A549 (cell line): Measurements from ENCODE around the gene LSP1. TPM values are rescaled to one million over a fixed set of nuclear protein-coding genes. Genes with fewer than 3 reads are reported as not detected.

ENCODE experiments used
- ATAC-seq, 2 experiments: fragments of 200-7000 bp in 1 of 2; fragments of >200 bp in 1 of 2; cut with Nextera tagmentation in 1 of 2; cut with Tn5 transposase in 1 of 2; 3 replicates each; pipeline versions ENCODE4 v1.8.0 to v1.9.1; 2018 to 2020; ENCODE audit warnings: mild to moderate bottlenecking in 1 of 2, moderate library complexity in 1 of 2
- CTCF ChIA-PET: fragments of 300-600 bp; sonication (Branson Sonifier 250); formaldehyde crosslinking; extraction: SDS; loops from one replicate; lab custom pipeline; 2021; ENCODE audit warnings: antibody characterized with exemption, inconsistent platforms; lab: Yijun Ruan, JAX
- POLR2A ChIA-PET: fragments of 350-600 bp; formaldehyde crosslinking; extraction: SDS; loops from one replicate; lab custom pipeline; 2021; ENCODE audit warnings: antibody characterized with exemption, inconsistent platforms; lab: Yijun Ruan, JAX
- DNase-seq, 2 experiments: peaks; one replicate each; pipeline versions ENCODE4 v3.0.0 to v3.0.0-alpha.2; 2011 to 2016; ENCODE audit warnings: low read depth in 1 of 2, low spot score in 1 of 2
- FAIRE-seq: peaks from 2 replicates; lab custom pipeline; 2011; peaks lifted over from hg19 to GRCh38; lab: Jason Lieb, UNC
- H3K27ac ChIP-seq, 2 experiments: fragments of >200 bp; sonication (Bioruptor Twin); formaldehyde crosslinking; 3 replicates each; pipeline ENCODE4 v1.5.1; 2016 to 2017
- H3K4me1 ChIP-seq: fragments of >200 bp; sonication (Bioruptor Twin); formaldehyde crosslinking; 3 replicates; pipeline ENCODE4 v1.6.1; 2016
- H3K4me2 ChIP-seq: fragments of >200 bp; sonication (Bioruptor Twin); formaldehyde crosslinking; 3 replicates; pipeline ENCODE4 v1.6.1; 2016
- H3K4me3 ChIP-seq: fragments of >200 bp; sonication (Bioruptor Twin); formaldehyde crosslinking; 3 replicates; pipeline ENCODE4 v1.5.1; 2016
- H3K9me3 ChIP-seq: fragments of >200 bp; sonication (Bioruptor Twin); formaldehyde crosslinking; 3 replicates; pipeline ENCODE4 v1.6.1; 2016
- CHD4 ChIP-seq: fragments of 200-600 bp; sonication (generic); IDR thresholded peaks from 2 replicates; pipeline ENCODE4 v1.6.1; 2016; ENCODE audit warnings: antibody characterized with exemption, mild to moderate bottlenecking, borderline replicate concordance
- EHF ChIP-seq: fragments of 250-450 bp; sonication (Bioruptor Pico); IDR thresholded peaks from 2 replicates; pipeline ENCODE4 v1.5.0; 2020; ENCODE audit warnings: mild to moderate bottlenecking
- EHMT2 ChIP-seq: fragments of 200-600 bp; sonication (generic); IDR thresholded peaks from 2 replicates; pipeline ENCODE4 v1.6.1; 2016; ENCODE audit warnings: antibody characterized with exemption, low read depth, mild to moderate bottlenecking, moderate library complexity
- FOSB ChIP-seq: fragments of 250-450 bp; sonication (Bioruptor Pico); IDR thresholded peaks from 2 replicates; pipeline ENCODE4 v1.5.0; 2020; ENCODE audit warnings: mild to moderate bottlenecking, moderate library complexity
- GATA3 ChIP-seq: IDR thresholded peaks from 2 replicates; pipeline ENCODE4 v1.6.1; 2012; ENCODE audit warnings: borderline replicate concordance
- HOXA7 ChIP-seq: fragments of 250-450 bp; sonication (Bioruptor Pico); IDR thresholded peaks from 2 replicates; pipeline ENCODE4 v1.5.0; 2020; ENCODE audit warnings: mild to moderate bottlenecking, moderate library complexity
- KDM1A ChIP-seq: fragments of 200-600 bp; sonication (generic); IDR thresholded peaks from 2 replicates; pipeline ENCODE4 v1.6.1; 2016; ENCODE audit warnings: low read depth, mild to moderate bottlenecking
- MAZ ChIP-seq: fragments of 150-350 bp; IDR thresholded peaks from 2 replicates; pipeline ENCODE4 v1.6.1; 2014; ENCODE audit warnings: antibody characterized with exemption, low read depth, low read length, borderline replicate concordance
- MYC ChIP-seq: IDR thresholded peaks from 2 replicates; pipeline ENCODE4 v1.6.1; 2012; ENCODE audit warnings: mild to moderate bottlenecking, inconsistent platforms, low read length, improper control_type of control experiment, borderline replicate concordance
- RARB ChIP-seq: fragments of 250-450 bp; sonication (Bioruptor Pico); IDR thresholded peaks from 2 replicates; pipeline ENCODE4 v1.8.0; 2021; ENCODE audit warnings: mild to moderate bottlenecking, moderate library complexity
- RNF2 ChIP-seq: fragments of 200-600 bp; sonication (generic); IDR thresholded peaks from 2 replicates; pipeline ENCODE4 v1.6.1; 2016; ENCODE audit warnings: low read depth, mild to moderate bottlenecking, antibody characterized with exemption, moderate library complexity, borderline replicate concordance
- TFCP2L1 ChIP-seq: fragments of 250-450 bp; sonication (Bioruptor Pico); IDR thresholded peaks from 2 replicates; pipeline ENCODE4 v1.5.0; 2021; ENCODE audit warnings: mild to moderate bottlenecking
- TP53 ChIP-seq: fragments of 250-450 bp; sonication (Bioruptor Pico); IDR thresholded peaks from 2 replicates; pipeline ENCODE4 v1.5.0; 2021; ENCODE audit warnings: mild to moderate bottlenecking, moderate library complexity
- ZFP36 ChIP-seq: fragments of 450-650 bp; IDR thresholded peaks from 2 replicates; pipeline ENCODE4 v1.6.1; 2014; ENCODE audit warnings: borderline replicate concordance; ENCODE audit not compliant: partially characterized antibody
- ZSCAN20 ChIP-seq: fragments of 250-450 bp; sonication (Bioruptor Pico); IDR thresholded peaks from 2 replicates; pipeline ENCODE4 v1.8.0; 2022; ENCODE audit warnings: mild to moderate bottlenecking, moderate library complexity
- WGBS: methylation state at CpG from one replicate; pipeline ENCODE4 v1.1.6; 2017; ENCODE audit errors: missing lambda C conversion rate; 5-methylcytosine and 5-hydroxymethylcytosine counted together
- polyA plus RNA-seq, 4 experiments: library from polyadenylated mRNA; depleted of rRNA in 3 of 4; stranded (reverse); fragments of >200 nt; fragmentation: RNase III in 1 of 4; extraction: RNeasy Plus Mini Kit Qiagen cat#74134 plus additional on column Dnase treatment in 1 of 4; gene quantifications; 2 replicates in 3 of 4; 3 replicates in 1 of 4; pipeline ENCODE4 v1.2.3, GENCODE V29; 2011 to 2017
- TF ChIP-seq, protein P1 (sequence below): IDR thresholded peaks from 2 replicates; pipeline ENCODE4 v1.6.1; 2012
- TF ChIP-seq, protein P2 (sequence below): IDR thresholded peaks from 2 replicates; pipeline ENCODE4 v1.6.1; 2012; ENCODE audit warnings: low read depth, borderline replicate concordance
- TF ChIP-seq, protein P3 (sequence below): IDR thresholded peaks from 2 replicates; pipeline ENCODE4 v1.6.1; 2012
- TF ChIP-seq, protein P4 (sequence below): fragments of 150-350 bp; IDR thresholded peaks from 2 replicates; pipeline ENCODE4 v1.6.1; 2014; ENCODE audit warnings: low read depth, mild to moderate bottlenecking, low read length
- TF ChIP-seq, protein P5 (sequence below): fragments of 450-650 bp; IDR thresholded peaks from 2 replicates; pipeline ENCODE4 v1.6.1; 2014; ENCODE audit warnings: antibody characterized with exemption

LSP1 gene
- polyA plus RNA-seq, 2 of the 4 experiments (the other 2 are of a cell fraction): 0.67 to 3.5 TPM

DNA sequence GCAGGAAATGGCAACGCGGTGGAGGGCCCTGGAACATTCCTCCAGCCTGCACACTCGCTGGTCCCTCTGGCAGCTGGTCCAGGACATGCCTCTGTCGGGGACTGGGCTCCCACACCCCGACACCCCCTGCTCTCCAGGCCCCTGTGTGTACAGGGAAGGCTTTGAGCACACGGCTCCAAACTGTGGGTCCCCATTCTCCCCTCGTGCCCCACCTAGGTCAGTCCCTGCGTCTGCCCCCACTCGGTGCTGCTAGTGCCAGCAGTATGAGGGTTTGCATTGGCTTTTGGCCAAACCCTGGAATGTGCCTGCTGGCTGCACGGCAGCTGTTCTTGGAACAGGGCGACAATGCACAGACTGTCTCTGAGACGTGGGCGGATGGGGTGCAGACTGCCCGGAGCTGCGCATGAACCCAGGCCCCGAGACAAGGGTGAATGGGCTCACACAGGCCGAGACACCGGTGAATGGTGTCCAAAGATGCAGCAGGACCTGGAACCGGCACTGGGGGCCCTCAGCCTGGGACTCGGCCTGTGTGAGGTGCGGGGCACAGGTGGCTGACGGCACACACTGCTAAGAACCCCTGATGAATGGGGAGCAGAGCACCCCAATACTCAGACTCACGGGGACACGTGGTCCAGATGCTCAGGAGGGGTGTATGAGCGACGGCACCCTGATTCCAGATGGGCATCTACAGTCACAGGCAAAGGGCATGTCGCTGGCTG lies 25.6 kb upstream of the LSP1 start:
- H3K4me2 ChIP-seq: peak overlapping the region; percentile 58
- H3K4me3 ChIP-seq: no peak overlapping the region
- TF ChIP-seq, protein P1, sequence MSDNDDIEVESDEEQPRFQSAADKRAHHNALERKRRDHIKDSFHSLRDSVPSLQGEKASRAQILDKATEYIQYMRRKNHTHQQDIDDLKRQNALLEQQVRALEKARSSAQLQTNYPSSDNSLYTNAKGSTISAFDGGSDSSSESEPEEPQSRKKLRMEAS: 0 out of 2 replicates have a peak, but pooled peaks have one; percentile 27
- no peak for TF ChIP-seq TFCP2L1 (CRISPR knock-in tag)
- TF ChIP-seq EHMT2: no peak
- TF ChIP-seq, protein P2, sequence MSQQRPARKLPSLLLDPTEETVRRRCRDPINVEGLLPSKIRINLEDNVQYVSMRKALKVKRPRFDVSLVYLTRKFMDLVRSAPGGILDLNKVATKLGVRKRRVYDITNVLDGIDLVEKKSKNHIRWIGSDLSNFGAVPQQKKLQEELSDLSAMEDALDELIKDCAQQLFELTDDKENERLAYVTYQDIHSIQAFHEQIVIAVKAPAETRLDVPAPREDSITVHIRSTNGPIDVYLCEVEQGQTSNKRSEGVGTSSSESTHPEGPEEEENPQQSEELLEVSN: 0 out of 2 replicates have a peak, but pooled peaks have one; percentile 20
- TF ChIP-seq TP53: no peak
- TF ChIP-seq RNF2: no peak
- TF ChIP-seq MYC: no peak
- no peak for TF ChIP-seq MAZ
- TF ChIP-seq KDM1A: no peak
- no peak for TF ChIP-seq HOXA7 (CRISPR knock-in tag)
- TF ChIP-seq, all 56 proteins: peak for 2

DNA sequence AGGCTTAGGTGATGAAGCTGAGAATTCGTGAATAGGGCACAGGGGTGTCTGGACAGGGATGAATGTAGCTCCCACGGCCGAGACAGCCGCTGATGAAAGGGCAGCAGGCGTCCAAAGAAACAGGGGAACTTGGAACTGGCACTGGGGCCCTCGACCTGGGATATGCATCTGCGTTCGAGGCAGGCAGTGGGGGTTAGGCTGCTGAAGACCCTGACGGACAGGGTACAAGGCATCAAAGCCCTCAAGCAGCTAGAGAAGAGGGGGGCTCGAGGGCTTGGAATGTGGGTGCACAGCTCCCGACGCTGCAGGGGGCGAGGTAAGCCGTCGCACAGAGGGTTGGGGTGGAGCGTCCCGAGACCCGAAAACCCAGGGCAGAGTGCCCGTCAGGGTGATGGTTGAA lies 25.0 kb upstream of the LSP1 start:
- FAIRE-seq (no peak), ATAC-seq (no peak), DNase-seq (no peak)
- Histone ChIP-seq H3K4me3 (no peak overlapping the region), H3K4me1 (peaks cover 68% of the 10 kb centered on the region), H3K9me3 (no peaks in the 10 kb centered on the region), H3K4me2 (no peak overlapping the region), H3K27ac (peak overlapping the region; percentile 73 to 87; a peak in 4 of 6 replicates)
- CTCF ChIA-PET: interaction anchor here (0.7 to 13.7 kb wide), 14 partner anchors 8 to 328 kb away, joined by 3 to 605 read pairs (median 3); no protein-coding TSS in a partner anchor
- POLR2A ChIA-PET: no interaction called here
- TF ChIP-seq, protein P3, sequence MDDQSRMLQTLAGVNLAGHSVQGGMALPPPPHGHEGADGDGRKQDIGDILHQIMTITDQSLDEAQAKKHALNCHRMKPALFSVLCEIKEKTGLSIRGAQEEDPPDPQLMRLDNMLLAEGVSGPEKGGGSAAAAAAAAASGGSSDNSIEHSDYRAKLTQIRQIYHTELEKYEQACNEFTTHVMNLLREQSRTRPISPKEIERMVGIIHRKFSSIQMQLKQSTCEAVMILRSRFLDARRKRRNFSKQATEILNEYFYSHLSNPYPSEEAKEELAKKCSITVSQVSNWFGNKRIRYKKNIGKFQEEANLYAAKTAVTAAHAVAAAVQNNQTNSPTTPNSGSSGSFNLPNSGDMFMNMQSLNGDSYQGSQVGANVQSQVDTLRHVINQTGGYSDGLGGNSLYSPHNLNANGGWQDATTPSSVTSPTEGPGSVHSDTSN: no peak
- TF ChIP-seq FOSB (CRISPR knock-in tag) (no peak), KDM1A (no peak), ZSCAN20 (CRISPR knock-in tag) (no peak), EHF (CRISPR knock-in tag) (no peak), GATA3 (no peak), ZFP36 (no peak), RARB (no peak), CHD4 (no peak)
- TF ChIP-seq, protein P4, sequence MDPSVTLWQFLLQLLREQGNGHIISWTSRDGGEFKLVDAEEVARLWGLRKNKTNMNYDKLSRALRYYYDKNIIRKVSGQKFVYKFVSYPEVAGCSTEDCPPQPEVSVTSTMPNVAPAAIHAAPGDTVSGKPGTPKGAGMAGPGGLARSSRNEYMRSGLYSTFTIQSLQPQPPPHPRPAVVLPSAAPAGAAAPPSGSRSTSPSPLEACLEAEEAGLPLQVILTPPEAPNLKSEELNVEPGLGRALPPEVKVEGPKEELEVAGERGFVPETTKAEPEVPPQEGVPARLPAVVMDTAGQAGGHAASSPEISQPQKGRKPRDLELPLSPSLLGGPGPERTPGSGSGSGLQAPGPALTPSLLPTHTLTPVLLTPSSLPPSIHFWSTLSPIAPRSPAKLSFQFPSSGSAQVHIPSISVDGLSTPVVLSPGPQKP: no peak
- TF ChIP-seq, protein P5, sequence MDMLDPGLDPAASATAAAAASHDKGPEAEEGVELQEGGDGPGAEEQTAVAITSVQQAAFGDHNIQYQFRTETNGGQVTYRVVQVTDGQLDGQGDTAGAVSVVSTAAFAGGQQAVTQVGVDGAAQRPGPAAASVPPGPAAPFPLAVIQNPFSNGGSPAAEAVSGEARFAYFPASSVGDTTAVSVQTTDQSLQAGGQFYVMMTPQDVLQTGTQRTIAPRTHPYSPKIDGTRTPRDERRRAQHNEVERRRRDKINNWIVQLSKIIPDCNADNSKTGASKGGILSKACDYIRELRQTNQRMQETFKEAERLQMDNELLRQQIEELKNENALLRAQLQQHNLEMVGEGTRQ: no peak
- 86% methylated on average over 19 of the region's 19 CpGs for WGBS

More for the DNA sequence above, 25.6 kb upstream of the LSP1 start:
- ChIA-PET POLR2A (no interaction called here), CTCF (interaction anchor here (0.7 to 13.7 kb wide), 21 partner anchors 9 to 329 kb away, joined by 3 to 605 read pairs (median 4); no protein-coding TSS in a partner anchor)
- 57% methylated on average over 13 of the region's 27 CpGs for WGBS
- peaks cover 64% of the 10 kb centered on the region for H3K4me1 ChIP-seq
- ATAC-seq (peak; percentile 14 to 16; a peak in 3 of 6 replicates), DNase-seq (peak; percentile 41 to 55), FAIRE-seq (no peak)
- H3K27ac ChIP-seq: peak overlapping the region; percentile 73 to 87
- no peaks in the 10 kb centered on the region for H3K9me3 ChIP-seq
